HEK293 (cell line): ENCODE measurements around the gene PRSS12.

ENCODE experiments used
- ZNF768 ChIP-seq: fragments of 450-650 bp; formaldehyde crosslinking; IDR thresholded peaks from 2 replicates; pipeline ENCODE4 v1.5.1; 2018; ENCODE audit warnings: missing biosample characterization, mild to moderate bottlenecking, missing genetic modification characterization
- TF ChIP-seq, protein P1 (sequence below): fragments of 450-650 bp; formaldehyde crosslinking; IDR thresholded peaks from 2 replicates; pipeline ENCODE4 v1.5.1; 2017; ENCODE audit warnings: missing biosample characterization, mild to moderate bottlenecking, missing genetic modification characterization, moderate library complexity
- TF ChIP-seq, protein P2 (sequence below): fragments of 450-650 bp; formaldehyde crosslinking; IDR thresholded peaks from 2 replicates; pipeline ENCODE4 v1.5.1; 2016; ENCODE audit warnings: missing biosample characterization, missing genetic modification characterization

DNA sequence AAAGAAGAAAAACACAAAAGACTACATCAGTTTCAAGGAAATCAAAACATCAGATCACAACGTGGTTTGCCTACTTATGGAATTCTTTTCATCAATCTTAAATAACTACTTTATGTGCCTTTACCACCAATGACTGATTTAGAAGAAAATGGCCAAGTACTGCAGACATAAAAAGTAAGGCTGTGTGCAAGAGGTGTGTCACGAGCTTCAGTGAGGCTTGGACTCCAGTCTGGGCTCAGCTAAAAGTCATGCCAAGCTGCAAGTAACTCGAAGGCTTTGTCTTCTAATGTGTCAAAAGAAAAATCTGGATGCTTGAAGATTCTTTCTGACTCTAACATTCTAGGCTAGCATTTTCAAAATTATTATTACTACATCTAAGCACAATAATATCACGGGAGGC, 17.0 kb downstream of the PRSS12 start:
- TF ChIP-seq, protein P1, sequence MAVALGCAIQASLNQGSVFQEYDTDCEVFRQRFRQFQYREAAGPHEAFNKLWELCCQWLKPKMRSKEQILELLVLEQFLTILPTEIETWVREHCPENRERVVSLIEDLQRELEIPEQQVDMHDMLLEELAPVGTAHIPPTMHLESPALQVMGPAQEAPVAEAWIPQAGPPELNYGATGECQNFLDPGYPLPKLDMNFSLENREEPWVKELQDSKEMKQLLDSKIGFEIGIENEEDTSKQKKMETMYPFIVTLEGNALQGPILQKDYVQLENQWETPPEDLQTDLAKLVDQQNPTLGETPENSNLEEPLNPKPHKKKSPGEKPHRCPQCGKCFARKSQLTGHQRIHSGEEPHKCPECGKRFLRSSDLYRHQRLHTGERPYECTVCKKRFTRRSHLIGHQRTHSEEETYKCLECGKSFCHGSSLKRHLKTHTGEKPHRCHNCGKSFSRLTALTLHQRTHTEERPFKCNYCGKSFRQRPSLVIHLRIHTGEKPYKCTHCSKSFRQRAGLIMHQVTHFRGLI, result no peak
- TF ChIP-seq, protein P2, sequence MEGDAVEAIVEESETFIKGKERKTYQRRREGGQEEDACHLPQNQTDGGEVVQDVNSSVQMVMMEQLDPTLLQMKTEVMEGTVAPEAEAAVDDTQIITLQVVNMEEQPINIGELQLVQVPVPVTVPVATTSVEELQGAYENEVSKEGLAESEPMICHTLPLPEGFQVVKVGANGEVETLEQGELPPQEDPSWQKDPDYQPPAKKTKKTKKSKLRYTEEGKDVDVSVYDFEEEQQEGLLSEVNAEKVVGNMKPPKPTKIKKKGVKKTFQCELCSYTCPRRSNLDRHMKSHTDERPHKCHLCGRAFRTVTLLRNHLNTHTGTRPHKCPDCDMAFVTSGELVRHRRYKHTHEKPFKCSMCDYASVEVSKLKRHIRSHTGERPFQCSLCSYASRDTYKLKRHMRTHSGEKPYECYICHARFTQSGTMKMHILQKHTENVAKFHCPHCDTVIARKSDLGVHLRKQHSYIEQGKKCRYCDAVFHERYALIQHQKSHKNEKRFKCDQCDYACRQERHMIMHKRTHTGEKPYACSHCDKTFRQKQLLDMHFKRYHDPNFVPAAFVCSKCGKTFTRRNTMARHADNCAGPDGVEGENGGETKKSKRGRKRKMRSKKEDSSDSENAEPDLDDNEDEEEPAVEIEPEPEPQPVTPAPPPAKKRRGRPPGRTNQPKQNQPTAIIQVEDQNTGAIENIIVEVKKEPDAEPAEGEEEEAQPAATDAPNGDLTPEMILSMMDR (tag by site-specific recombination), result no peak
- no peak for TF ChIP-seq ZNF768 (tag by site-specific recombination)
